GM12875 (cell line): ENCODE data around the gene CACNA1G.

Experiments
- H3K4me3 ChIP-seq: one replicate; pipeline ENCODE4 v1.5.1; 2011; ENCODE audit warnings: low read depth, low read length, control low read depth
- TF ChIP-seq, protein P1 (sequence below): IDR thresholded peaks from 2 replicates; pipeline ENCODE4 v1.5.1; 2011; ENCODE audit warnings: low read depth, mild to moderate bottlenecking, control low read depth, inconsistent platforms, low read length, moderate library complexity, borderline replicate concordance; ENCODE audit not compliant: insufficient read depth

CACNA1G gene

GRCh38 chr17:50554201-50554600 lies 6.3 kb upstream of the CACNA1G start:
- H3K4me3 ChIP-seq: no peak overlapping the region
- TF ChIP-seq, protein P1, sequence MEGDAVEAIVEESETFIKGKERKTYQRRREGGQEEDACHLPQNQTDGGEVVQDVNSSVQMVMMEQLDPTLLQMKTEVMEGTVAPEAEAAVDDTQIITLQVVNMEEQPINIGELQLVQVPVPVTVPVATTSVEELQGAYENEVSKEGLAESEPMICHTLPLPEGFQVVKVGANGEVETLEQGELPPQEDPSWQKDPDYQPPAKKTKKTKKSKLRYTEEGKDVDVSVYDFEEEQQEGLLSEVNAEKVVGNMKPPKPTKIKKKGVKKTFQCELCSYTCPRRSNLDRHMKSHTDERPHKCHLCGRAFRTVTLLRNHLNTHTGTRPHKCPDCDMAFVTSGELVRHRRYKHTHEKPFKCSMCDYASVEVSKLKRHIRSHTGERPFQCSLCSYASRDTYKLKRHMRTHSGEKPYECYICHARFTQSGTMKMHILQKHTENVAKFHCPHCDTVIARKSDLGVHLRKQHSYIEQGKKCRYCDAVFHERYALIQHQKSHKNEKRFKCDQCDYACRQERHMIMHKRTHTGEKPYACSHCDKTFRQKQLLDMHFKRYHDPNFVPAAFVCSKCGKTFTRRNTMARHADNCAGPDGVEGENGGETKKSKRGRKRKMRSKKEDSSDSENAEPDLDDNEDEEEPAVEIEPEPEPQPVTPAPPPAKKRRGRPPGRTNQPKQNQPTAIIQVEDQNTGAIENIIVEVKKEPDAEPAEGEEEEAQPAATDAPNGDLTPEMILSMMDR: no peak

- TF ChIP-seq, protein P1: no peak
- no peak overlapping the region for H3K4me3 ChIP-seq
Observed at GRCh38 chr17:50556803-50557202, 3.7 kb upstream of the CACNA1G start.

DNA sequence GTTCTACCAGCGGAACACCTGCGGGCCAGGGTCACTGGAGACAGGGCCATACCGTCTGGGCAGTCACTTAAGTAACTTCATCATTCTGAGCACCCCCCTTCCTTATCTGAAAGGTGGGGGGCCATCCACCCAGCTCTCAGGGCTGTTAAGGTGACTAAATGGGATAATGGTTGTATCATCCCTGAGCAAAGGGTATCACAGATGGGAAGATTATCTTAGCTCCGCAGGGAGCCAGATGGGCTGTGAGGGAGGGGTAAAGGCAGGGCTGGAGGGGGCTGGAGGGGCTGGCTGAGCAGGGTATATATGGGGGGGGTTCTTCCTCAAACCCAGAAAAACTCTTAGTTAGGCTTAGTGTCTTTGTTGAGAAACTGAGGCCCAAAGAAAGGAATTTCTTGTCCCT lies 2.9 kb upstream of the CACNA1G start:
- TF ChIP-seq, protein P1: no peak
- H3K4me3 ChIP-seq: no peak overlapping the region

DNA sequence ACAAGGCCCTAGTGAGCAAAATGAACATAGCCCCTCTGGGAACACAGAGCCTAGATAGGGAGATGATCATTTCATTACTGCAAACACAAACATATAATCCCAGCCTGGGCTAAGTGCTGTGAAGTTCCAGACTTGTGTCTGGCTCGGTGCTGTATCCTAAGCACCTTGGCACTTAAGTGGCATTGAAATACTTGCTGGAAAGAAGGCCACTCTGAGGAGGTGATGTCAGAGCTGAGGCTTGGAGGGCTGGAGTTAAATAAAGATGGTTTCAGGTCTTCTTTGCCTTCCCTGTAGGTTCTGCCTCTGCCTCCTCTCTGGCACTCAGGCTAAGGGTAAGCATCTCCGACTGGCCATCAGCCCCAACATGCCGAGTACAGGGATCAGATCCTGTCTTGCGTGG lies 2.4 kb upstream of the CACNA1G start:
- TF ChIP-seq, protein P1: no peak
- H3K4me3 ChIP-seq: no peak overlapping the region

DNA sequence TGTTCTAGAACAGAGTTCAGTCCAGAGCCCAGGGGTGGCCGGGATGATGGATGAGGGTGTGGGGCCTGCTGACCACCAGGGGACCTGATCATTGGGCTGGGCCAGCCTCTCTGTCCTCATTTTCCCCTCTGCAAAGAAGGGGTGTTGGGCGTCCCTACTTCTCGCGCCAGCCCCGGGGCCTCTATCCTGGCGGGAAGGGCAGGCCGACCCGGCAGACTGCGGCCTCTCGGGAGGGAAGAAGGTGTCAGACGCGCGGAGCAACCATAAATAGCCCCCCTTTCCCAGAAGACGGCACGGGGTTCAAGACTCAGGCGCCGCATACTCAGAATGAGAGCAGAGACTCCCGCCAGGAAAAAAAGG lies 2.0 kb upstream of the CACNA1G start:
- TF ChIP-seq, protein P1: no peak
- H3K4me3 ChIP-seq: no peak overlapping the region

GRCh38 chr17:50558941-50559614 lies 1.4 kb upstream of the CACNA1G start:
- H3K4me3 ChIP-seq: no peak overlapping the region
- TF ChIP-seq, protein P1: no peak

DNA sequence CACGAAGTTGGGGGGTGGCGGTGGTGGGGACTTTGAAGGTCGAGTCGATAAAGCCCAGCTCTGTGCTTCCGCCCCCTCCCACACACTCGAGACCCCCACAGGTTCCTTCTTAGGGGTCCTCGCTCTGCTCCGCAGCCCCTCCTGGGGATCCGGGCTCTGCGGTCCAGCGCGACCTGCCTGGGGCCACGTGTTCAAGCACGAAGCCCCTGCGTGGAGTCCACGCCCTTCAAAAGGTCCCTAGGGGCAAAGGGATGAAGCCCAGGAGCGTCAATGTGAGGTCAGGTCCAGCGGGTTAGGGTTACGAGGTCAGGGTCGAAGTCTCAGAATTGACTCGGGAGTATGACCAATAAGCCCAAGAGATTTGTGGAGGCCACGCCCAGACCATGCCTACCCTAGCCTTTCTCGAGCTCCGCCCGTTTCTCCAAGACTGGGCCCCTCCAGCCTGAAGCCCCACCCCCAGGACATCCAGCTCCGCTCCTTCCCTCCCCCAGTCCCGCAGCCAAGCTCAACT lies 786 bp upstream of the CACNA1G start:
- TF ChIP-seq, protein P1: no peak
- H3K4me3 ChIP-seq: no peak overlapping the region
